DMS153 treated with DMSO at 0.1 percent for 48 hours (cell line): ENCODE results near the gene HOXD9.

Experiments
- DNase-seq: peaks from one replicate; lab custom pipeline; 2025; ENCODE audit not compliant: unreplicated experiment; lab: John Stamatoyannopoulos, UW

HOXD9 gene

GRCh38 chr2:176122683-176123410 lies at the start of gene HOXD9:
TSS of gene HOXD9 (plus strand) at chr2:176122719. CDS start at chr2:176122769, 50 bp downstream.
- no peak for DNase-seq

DNA sequence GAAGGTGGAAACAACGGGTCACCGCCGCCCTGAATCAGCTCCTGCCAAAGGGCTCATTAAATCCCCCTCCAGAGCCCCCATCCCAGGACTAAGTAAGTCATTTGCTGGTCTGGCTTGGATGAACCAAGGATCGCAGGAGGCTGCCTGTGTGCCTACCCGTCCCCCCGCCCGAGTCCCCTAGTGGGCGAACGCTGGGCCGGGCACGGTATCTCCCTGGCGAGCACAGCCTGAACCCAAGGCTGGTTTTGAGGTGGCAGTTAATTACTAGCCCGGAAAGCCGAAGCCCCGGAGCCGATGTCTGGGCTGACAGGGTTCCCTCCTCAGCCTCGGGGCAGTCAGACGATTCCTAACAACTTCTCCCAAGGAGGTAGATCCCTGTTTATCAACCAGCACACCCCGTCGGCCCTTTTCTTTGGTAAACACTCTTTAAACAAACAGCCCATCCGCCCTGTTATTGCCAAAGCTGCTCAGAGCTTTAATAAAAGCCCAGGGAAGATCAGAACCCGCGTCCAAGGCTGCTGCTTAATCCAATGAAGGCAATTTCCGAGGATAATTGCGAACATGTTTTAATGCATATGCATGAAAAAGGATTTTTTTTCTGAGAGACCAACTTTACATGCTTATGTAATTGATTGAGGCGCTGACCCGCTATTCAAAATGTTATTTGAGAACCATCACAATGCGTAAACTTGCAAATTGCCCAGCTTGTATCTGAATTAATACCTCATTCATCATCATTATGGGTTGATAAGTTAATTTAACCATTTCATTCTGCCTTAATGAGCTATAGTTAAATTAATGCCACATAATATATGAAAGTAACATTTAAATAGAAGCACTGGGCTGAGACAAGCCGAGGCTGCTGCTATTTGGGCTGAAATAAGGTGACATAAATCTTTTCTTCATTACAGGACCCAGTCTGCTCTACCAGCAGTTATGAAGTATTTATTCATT lies 49.3 kb upstream of the HOXD9 start:
- DNase-seq = no peak

GRCh38 chr2:176074919-176075425 lies 47.5 kb upstream of the HOXD9 start:
- no peak for DNase-seq

- no peak for DNase-seq
These were observed 47.0 kb upstream of the HOXD9 start for GRCh38 chr2:176075481-176075880.

DNA sequence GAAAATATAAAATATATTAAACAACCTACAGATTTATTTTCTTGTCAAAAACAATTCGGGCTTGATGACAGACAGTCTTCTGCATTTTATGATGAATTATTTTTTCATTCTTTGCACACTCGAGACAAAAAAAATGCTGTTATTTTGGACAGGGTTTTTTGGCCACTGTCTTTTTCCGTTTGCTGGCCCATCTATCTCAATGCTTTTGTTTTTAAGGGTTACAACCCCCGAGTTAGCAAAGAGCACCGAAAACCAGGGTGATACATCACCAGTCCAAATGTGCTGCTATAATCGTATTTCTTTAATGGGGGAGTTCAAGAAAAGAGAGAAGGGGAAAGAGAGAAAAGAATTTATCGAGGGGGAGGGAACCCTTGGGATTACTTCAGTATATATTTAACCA lies 46.5 kb upstream of the HOXD9 start:
- DNase-seq = no peak

DNA sequence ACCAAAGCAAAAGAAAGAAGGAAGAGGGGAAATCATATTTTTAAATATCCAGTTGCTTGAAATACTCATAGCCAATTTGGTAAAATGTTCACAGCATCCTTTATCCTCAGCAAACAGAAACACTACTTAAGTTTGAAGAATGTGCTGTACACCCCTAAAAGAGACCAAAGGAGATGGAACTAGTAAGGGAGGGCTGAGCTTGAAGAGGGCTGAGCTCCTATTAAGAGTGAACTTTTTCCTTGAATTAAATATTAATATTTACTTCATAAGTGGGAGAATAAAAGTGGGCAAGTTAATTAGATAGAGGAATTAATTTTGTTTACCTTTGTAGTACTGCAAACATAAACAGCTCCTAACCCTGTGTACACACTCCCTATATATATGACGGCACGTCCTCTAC lies 45.7 kb upstream of the HOXD9 start:
- no peak for DNase-seq

DNA sequence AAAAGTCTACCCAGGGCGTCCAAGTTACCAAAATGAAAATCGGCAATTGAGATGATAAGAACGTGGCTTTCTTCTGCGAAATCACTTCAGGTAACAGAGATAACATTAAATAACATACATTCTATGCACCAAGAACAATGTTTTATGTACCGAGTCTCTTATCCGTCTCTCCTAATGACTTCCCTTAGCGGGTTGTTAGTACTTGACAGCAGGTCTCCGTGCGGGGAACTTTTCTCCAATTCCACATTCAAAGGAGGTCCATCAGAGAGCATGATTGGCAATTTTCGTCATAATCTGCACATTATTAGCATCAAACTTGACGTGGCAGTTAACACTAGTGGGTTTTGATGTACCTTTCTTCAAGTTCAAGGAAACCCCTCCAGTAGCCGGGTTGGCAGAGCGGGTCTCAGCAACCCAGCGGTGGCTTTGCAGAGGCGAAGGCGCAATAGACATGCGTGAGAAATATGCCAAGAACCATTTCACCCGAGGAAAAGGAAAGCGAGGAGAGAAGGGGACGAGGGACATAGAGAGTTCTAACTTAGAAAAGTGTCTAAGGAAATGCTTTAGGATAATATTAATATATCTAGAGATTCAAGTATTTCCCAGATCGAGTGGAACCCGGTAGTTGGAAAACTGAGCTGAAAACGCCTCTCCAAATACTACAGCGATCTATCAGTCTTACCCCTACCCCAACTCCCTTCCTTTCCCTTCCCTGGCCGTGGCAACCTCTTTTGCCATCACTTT lies 43.8 kb upstream of the HOXD9 start:
- DNase-seq = no peak

- no peak for DNase-seq
These were observed 43.2 kb upstream of the HOXD9 start for GRCh38 chr2:176079285-176079830.

GRCh38 chr2:176079831-176080539 lies 42.5 kb upstream of the HOXD9 start:
- DNase-seq = no peak

DNA sequence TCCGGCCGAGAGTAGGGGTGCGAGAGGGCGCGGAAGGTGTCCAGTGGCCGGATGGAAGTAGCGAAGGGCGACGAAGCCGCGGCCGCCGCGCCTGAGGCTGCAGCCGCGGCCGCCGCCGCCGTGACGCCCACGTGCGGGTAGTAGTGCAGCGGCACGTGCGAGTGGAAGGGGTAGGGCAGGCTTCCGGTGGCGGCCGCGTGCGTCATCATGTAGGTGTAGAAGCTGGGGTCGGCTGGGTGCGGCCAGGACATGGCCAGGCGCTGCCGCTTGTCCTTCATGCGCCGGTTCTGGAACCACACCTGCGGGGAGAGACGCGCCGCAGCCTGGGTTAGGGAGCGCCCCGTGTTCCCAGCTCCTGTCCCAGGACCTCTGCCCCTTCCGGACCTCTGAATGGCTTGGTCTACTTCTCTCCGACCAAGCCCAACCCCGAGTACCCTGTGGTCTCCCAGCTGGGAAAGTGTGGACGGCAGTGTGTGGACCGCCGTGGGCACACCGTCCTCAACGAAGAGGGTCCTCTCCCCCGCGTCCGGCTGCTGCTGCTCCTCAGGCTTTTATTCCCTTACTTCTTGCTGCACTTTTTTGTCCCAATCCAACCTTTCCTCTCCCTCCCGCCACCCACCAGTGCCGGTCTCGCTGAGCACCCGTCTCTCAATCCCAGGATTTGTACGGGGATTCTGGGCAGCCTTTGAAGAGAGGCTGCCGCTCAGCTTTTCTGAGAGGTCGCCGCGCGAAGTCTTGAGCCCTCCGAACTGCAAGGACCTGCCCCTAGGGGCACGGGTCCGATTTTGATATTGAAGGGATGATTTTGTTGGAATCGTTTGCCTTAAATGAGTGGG lies 41.8 kb upstream of the HOXD9 start:
- no peak for DNase-seq

- no peak for DNase-seq
These were observed 41.1 kb upstream of the HOXD9 start for GRCh38 chr2:176081376-176081836.

- no peak for DNase-seq
These were observed 40.5 kb upstream of the HOXD9 start for GRCh38 chr2:176081837-176082524.

DNA sequence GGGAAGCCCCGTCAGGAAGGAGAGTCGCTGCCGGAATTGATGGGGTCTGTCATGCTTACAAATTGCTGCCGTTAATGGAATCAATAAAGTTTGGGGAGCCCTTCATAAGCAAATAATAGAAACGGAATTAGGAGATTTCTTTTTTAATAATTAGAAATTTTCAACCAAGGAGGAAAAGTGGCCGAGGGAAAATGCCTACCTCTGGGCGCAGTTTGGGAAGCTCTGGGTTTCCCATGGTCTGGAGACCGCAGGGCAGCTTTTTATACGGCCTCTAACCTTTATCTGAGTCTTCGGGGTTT lies 40.0 kb upstream of the HOXD9 start:
- DNase-seq = no peak

DNA sequence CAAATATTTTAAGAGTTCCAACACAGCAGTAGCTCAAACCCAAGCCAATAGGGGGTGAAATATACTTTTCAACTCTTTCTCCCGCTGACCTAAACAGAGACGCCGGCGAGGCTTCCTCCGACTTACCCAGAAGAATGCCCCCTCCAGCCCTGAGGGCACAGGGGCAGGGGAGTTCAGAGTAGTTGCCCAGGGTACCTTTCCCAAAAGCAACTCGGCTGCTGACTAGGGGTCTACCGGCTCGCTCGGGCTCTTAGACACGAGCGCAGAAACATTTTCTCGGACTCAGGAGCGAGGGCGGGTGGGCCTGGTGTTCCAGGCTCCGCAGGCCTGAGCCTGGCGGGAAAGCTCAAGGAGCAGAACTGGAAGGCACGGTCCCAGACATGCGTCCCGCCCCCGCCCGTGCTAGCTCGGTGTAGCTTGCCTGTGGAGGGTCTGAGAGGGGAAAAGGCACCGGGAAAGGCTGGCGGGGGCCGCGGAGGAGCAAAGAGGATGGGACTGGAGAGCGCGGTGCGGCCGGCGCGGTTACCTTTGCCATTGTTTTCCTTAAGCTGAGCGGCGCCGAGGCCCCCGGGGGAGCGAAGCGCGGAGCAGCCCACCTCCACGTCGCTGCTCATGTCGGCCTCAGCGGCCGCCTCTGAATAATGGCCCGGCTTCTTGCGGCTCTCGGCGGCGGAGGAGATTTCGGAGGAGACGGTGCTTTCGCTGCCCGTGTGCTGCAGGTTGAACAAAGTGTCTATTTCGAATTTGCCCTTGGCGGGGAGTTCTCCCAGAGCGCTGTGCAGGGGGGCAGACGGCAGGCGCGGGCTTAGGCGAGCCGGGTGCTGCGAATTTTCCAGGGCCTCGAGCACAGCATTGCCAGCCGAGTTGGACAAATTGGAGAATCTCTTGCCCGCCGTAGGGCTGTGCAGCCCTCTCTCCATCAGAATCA lies 39.4 kb upstream of the HOXD9 start:
- DNase-seq = no peak

DNA sequence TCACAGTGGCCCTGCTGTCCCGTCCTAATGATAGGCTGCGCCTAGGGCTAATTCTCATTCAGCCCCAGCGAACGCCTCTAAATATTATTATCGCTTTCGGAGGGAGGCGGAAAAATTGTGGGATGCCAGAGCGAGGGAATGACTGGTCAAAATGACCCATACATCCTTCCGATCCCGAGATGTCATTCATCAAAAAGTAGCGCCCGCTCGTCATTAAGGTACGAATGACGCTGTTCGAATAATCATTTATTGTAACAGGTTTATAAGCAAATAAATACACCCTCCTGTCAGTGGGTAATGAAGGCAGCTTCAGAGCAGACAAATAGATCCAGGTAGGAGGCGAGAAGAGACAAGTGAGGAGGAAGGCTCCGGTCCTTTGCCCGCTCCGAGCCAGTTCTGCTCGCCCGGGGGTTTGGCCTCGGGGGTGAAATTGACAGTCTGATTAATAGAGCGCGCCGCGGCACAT lies 38.7 kb upstream of the HOXD9 start, which contains the start of gene EVX2:
Gene EVX2 (minus strand): TSS at position 167 of the 466 bp plus-strand sequence. CDS start 186 bp downstream, outside the sequence.
- DNase-seq = no peak

DNA sequence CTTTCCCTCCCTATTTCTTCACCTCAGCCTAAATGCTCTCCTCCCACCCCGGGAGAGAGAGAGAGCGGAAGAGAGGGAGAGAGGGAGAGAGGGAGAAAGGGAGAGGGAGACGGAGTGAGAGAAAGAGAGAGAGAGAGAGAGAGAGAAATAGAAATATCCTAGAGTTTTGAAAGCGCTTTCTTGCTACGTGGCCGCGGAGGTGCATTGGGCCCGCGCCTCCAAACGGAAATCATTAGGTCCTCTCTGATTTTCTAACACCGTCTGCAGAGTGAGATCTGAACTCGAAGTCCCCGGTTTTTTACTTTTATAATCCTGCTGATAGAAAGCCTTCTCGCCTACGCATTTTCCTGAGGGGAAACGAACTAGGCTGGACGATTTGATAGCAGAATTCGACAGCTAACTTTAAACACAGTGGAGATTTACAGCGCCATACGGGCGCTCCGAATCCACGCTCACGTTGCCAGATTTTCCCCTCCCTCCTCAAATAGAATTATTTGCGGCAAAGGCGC lies 37.9 kb upstream of the HOXD9 start:
- no peak for DNase-seq

DNA sequence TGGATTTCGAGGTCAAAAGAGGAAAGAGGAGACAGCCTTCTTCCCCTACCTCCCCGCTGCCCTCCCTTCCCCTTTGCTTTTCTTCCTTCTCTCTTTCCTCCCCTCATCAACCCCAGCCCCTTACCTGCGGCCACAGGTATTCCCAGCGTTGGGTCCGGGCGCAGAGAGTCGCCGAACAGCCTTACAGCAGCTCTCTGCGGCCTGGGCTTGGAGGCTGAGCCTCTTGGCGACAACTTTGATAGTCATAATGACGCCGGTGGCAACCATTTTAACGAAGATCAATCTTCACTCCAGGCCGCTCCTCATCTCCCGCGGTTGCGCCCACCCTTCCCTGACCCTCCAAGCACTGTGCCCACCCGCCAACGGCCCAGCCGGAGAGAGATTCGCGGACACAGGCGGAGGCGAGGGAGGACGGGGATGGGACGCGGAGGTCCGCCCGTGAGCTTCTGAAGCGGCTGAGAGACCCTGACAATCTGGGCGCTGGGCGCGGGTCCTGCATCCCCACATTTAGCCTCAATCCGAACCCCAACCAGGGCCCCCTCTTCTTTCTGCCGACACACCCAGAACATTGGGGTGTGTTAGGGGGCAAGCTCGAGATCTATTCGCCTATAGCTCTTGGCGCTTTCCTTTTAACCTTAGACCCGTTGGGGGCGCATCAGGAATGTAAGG lies 37.3 kb upstream of the HOXD9 start:
- no peak for DNase-seq
